Hematopoietic multipotent progenitor cell treated with erythropoietin and hydrocortisone succinate and interleukin-3 and kit ligand, for 4 days (in vitro differentiated cells): ENCODE data around the gene CUL7.
A peak's percentile ranks its signal among the peaks of the same experiment; 100 is the strongest.
"Not testable (repeated sequence)": the region's sequence is repeated elsewhere in the genome, so short reads cannot be mapped to it uniquely, and the experiment has no call there.

Experiments
- DNase-seq: peaks from one replicate; pipeline ENCODE4 v3.0.0-alpha.2; 2015

Gene CUL7

GRCh38 chr6:43053545-43054205, at the start of gene CUL7:
Gene CUL7, minus strand, starts transcription at chr6:43053851. Its CDS starts 1,063 bp downstream, at chr6:43052788.
- peak; percentile 98 for DNase-seq

- DNase-seq: no peak
Observed at GRCh38 chr6:43101497-43101896, 47.8 kb upstream of the CUL7 start.

GRCh38 chr6:43097502-43097901, 43.9 kb upstream of the CUL7 start:
- DNase-seq: no peak

DNA sequence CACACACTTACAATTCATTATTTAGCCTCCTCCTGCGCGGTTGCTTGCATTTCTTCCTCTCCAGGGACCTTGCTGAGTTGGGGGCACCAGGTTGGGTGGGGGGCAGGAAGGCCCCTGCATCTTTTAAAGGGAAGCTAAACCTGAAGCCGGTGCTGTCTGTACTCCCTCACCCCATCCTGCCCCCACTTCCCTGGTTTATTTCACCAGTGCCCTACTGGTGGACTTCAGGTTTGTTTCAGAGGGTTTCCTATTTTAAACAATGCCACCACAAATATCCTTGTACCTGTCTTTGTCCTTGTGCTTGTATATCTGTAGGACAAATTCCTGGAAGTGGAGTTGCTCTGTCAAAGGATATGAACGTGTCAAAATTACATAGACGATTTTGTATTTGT, 43.4 kb upstream of the CUL7 start:
- DNase-seq: no peak

DNA sequence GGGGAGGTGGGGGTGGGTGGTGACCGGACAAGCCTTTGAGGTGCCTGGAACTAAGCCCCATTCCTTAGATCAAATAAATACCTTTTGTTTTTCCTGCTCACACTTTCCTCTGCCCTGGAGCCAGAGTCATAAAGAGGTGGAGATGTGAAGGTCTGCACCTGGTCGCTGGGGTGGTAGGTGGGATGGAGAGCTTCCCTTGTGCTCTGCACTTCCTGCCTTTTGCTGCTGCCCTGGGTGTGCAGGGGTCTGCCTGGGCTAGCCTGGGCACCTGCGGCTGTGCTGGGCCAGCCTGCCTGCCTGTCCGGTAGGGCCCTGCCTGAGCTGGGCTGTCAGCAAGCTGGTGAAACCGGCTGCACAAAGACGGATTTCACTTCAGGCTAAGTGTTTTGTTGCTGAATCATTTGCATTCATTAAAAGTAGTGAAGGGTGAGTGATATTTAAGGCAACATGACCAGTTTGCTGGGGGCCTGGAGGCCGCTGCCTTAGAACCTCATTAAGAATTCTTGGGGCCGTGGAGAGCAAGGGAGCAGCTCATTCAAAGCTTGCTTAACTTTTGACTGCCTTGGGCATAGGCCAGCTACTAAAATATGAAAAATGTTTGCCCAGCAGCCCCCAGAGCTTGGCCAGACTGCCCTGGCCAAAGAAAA, 42.9 kb upstream of the CUL7 start:
- DNase-seq: peak; percentile 42

DNA sequence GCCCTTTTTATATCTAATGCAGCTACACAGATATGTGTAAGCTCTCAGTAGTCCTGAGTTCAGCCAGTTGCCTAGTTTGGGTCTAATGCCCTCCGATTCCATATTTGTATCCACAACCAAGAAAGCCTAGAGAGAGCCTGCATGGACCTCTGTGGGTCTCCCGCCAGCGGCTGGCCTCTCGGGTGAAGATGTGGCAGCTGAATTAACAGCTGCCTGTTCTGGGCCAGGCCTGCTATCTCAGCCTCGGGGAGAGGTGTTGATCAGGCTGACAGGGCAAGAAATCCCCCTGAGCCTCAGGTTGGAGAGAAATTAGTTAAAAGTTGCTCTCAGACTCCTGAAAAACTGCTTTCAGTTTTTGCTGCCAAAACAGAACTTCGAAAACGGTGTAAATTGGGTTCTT, 42.3 kb upstream of the CUL7 start:
- peak; percentile 45 for DNase-seq

GRCh38 chr6:43093436-43094289, 40.0 kb upstream of the CUL7 start:
- peak; percentile 64 for DNase-seq

DNA sequence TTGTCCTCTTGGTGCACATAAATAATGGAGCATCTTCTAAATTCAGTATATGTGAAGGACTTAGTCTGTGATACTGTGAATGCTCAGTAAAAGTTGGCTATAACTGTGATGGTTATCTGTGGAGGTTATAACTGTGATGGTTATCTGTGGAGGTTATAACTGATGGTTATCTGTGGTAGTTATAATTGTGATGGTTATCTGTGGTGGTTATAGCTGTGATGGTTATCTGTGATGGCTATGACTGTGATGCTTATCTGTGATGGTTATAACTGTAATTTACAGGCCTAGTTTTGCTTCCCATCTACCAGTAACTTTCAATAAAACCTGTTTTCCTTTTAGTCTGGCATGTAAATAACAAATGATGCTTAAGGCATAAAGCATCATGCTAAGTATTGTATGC, 39.0 kb upstream of the CUL7 start:
- peak; percentile 44 for DNase-seq

- peak; percentile 56 for DNase-seq
Observed at GRCh38 chr6:43091436-43091991, 37.9 kb upstream of the CUL7 start.

- DNase-seq: no peak
Observed at GRCh38 chr6:43091020-43091419, 37.4 kb upstream of the CUL7 start.

DNA sequence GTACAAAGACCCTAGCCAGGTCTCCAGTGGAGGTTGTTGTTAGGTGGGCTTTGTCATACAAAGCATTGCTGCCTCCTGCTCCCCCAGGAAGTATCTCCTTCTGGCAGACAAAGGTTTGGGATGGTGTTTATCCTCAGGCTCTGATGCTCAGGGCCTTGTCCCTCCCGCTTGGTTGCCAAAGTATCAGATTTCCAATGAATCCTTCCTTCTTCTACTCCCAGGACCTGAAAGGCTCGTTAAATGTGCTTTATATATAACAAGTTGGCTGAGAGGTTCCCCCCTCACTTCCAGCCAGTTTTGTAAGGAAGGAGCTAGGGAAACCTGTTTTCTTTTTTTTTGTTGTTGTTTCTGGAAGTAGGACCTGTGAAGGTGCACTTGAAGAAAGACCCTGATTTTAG, 36.9 kb upstream of the CUL7 start:
- DNase-seq: no peak

DNA sequence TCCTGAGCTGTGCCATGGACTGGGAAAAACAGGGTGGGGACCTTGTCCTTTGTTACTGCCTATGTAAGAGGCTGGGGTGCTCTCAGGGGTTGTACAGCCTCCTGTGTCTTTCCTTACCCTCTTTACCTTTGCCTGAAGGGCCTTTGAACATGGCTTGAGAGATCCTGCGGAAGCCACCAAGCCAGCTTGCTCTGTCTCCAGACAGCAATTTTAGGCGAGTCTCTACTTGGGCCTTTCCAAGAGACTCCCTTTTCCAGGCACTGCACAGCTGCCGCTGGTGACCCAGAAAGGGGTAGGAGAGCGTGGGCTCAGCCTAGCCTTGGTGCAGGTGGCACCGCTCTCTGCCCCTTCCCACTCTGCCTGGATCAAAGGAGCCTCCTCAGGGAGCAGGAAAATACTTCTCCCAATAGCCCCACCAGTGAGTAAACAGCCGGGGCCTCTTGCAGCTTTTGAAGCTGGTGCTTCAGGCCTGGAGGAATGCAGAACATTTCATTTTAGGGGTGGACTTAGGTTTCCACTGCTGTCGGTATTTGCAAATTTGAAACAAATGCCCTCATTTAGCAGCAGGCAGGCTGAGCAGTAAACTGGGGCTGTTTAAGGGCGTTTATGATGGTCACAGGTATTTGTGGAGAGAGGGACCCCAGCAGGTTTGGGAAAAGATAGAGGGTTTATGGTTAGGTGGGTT, 36.4 kb upstream of the CUL7 start:
- no peak for DNase-seq

GRCh38 chr6:43089467-43089866, 35.8 kb upstream of the CUL7 start:
- no peak for DNase-seq

DNA sequence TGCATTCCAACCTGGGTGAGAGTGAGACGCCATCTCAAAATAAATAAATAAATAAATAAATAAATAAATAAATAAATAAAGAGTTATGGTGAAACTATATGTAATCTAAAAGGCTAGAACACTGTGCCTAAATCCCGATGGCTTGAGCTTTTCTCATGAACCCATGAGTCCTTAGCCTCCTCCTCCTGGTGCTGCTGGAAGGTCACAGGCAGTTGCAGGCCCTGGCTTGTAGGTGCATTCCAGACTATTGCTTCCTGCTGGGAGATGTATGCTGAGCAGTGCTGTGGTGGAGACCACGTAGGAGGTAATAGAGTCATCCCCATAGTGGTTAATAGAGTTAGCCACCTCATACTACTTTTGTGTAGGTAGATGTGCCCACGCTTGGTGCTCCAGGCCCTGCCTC, 35.0 kb upstream of the CUL7 start:
- no peak for DNase-seq

DNA sequence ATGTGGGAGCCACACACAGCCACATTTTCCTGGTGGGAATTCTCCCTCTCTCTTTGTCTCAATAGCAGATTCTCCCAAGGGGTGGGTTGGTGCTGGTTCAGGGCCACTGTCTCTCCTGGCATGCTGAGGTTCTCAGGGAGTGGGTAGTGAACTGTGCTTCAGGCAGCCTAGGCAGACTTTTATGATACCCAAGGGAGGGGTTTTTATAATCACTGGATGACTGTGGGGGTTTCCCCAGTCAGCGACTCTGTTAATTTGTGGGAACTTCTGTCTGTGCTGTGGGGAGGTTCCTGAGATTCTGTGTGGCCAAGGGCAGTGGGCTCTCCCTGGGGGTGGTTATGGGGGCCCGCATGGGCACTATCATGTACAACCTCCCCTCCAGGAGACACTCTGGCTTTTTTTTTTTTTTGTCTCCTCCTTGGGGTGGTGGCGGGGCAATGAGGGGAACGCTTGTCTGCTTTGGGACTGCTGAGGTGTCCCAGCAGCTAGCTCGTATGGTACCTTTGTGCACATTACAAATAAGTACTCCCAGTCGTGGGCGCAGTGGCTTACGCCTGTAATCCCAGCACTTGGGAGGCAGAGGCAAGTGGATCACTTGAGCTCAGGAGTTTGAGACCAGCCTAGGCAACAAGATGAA, 32.5 kb upstream of the CUL7 start:
- DNase-seq: no peak

DNA sequence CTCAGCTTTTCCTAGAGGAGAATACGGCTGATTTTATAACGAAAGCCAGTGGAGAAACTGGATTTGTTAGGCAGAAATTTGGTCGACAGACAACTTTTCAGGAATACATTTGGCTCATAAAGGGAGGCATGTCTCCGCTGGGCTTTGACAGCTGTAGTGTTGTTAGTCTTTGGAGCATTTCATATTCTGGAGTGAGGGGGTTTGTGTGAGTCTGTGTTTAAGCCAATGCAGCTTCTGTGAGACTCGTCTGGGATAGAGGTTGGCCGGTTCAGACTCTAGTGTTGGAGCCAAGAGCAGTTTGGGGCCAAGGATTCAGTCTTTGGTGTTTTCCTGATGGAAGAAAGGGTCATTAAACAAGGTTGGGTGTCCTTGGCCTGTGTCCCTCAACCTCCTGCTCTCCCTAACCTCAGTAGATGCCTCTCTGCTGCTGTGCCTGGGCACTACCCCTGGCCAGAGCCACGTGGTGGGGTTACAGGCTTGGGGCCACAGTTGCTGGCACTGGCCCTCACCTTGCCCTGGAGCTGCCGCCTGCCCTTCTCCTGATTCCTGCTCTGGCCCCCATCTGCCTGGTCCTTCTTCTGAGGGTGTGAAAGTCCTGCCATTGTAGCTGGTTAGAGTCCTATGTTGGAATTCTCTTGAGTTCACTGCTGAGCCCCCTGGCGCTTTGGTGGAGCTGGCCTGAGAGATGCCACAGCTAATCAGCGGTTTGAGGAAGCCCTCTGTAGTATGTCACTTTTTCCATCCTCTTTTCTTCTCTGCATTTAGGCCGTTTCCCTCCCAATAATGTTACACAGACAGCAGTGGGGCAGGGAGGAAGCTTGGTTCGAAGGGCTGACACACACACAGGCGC, 29.4 kb upstream of the CUL7 start:
- DNase-seq: no peak

DNA sequence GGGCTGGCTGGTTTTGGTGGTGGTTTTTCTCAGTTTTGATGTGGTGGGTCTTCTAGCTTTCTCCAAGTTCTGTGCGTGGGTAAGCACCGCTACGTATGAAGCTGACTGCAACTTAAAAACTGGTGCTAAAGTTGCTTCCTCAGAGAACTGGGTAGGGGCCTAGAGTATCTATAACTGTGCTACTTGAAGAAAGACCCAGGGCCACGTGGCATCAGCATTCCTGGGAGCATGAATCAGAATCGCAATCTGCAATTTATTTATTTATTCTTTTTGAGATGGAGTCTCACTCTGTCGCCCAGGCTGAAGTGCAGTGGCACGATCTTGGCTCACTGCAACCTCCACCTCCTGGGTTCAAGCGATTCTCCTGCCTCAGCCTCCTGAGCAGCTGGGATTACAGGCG, 28.3 kb upstream of the CUL7 start:
- not testable (repeated sequence) for DNase-seq

- DNase-seq: no peak
Observed at GRCh38 chr6:43081043-43081442, 27.4 kb upstream of the CUL7 start.

DNA sequence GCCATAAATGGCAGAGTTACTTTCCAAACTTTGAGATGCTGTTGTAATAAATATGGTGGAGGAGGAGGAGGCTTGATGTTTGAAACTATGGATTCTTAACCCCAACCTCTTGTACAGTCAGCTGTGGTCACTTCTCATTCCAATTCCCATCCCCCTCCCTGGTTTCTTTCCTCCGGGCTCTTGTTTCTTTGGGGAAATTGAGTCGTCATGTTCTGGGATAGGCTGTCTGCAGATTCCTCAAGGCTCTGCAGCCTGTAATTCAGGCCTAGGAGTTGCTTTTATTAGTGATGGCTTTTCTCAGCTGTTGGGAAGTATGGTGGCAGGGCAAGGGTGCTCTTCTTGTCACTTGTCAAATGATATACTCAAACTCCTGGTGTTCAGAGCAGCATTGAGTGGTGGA, 25.0 kb upstream of the CUL7 start:
- DNase-seq: no peak

DNA sequence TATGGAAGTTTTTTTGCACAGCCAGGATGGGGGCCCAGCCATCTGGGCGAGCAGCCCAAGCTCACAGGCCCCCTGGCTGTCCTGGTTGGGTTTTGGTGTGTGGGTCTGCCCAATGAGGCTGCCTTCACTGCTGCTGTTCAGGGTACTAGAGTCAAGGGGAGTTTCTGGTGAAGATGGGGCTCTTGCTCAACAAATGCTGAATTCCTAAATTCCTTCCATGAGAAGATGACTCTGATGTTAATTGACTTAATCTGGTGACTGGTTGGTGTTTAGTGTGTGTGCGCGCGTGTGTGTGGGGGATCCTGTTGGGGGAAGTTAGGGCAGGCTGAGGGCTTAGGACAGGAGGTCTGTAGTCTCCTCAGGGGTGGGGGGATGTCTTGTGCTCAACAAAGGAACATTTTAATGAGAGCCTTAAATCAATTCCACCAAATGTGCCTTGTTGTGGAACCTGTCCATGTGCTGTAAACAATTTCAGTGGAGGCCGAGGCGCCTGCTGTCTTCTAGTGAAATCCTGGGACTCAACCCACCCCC, 24.4 kb upstream of the CUL7 start:
- DNase-seq: no peak

DNA sequence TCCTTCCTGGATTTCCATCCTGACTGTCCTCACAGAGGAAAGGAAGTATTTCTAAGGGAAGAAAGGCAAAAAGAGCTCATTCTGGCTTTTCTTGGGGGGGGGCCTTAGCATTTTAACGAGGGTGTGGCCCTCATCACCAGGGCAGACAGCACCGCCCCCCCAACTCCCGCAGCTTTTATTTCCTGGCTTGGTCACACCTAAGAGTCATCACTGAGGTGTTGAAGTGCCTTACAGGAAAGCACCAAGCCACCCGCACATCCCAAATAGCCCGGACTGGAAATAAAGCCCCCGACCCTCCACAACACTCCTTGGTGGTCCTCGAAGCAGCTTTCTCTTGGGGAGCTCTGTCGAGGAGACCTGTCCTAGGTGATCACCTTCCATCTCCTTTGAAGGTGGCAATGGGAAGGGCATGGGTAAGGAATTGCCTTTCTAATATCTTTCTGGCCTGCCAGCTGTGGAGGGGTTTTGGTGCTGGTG, 23.7 kb upstream of the CUL7 start:
- DNase-seq: no peak
